ENCODE measurements around the gene DIDO1.
"Not testable (repeated sequence)": the region's sequence is repeated elsewhere in the genome, so short reads cannot be mapped to it uniquely, and the experiment has no call there.

Gene DIDO1

GRCh38 chr20:62858058-62858830, 68.1 kb downstream of the DIDO1 start:
- no peak for DNase-seq (ENCODE audit: extremely low read depth, low read depth)
- no peak for TF ChIP-seq CTCF (IDR thresholded peaks at IDR 0.05; ENCODE audit: low read depth, low read length)

- no peak for DNase-seq (ENCODE audit: extremely low read depth, low read depth)
- TF ChIP-seq CTCF (IDR thresholded peaks at IDR 0.05; ENCODE audit: low read depth, low read length): no peak
Measured at GRCh38 chr20:62856931-62857619, 69.2 kb downstream of the DIDO1 start.

- DNase-seq (ENCODE audit: extremely low read depth, low read depth): no peak
- TF ChIP-seq CTCF (IDR thresholded peaks at IDR 0.05; ENCODE audit: low read depth, low read length): no peak
Measured at GRCh38 chr20:62855120-62855519, 71.2 kb downstream of the DIDO1 start.

GRCh38 chr20:62854121-62854520, 72.2 kb downstream of the DIDO1 start:
- no peak for TF ChIP-seq CTCF (IDR thresholded peaks at IDR 0.05; ENCODE audit: low read depth, low read length)
- DNase-seq (ENCODE audit: extremely low read depth, low read depth): no peak

GRCh38 chr20:62853304-62853703, 73.0 kb downstream of the DIDO1 start:
- DNase-seq (ENCODE audit: extremely low read depth, low read depth): not testable (repeated sequence)

- no peak for TF ChIP-seq CTCF (IDR thresholded peaks at IDR 0.05; ENCODE audit: low read depth, low read length)
- no peak for DNase-seq (ENCODE audit: extremely low read depth, low read depth)
Measured at GRCh38 chr20:62852841-62853240, 73.5 kb downstream of the DIDO1 start.

GRCh38 chr20:62852196-62852595, 74.1 kb downstream of the DIDO1 start:
- no peak for DNase-seq (ENCODE audit: extremely low read depth, low read depth)
- TF ChIP-seq CTCF (IDR thresholded peaks at IDR 0.05; ENCODE audit: low read depth, low read length): no peak
